Esophagus muscularis mucosa (tissue), 4 donors: ENCODE measurements around the gene SLC13A2.

Source experiments
- CTCF ChIP-seq, 3 experiments: fragments of 200-600 bp in 2 of 3; fragments of 450-650 bp in 1 of 3; sonication (generic) in 2 of 3; IDR thresholded peaks; one replicate each; pipeline ENCODE4 v1.5.1; 2017 to 2019; ENCODE audit warnings: antibody characterized with exemption in 3 of 3, mild to moderate bottlenecking in 2 of 3, moderate library complexity in 1 of 3
- EP300 ChIP-seq: sonication (generic); formaldehyde crosslinking; IDR thresholded peaks from one replicate; pipeline ENCODE4 v1.6.1; 2017; ENCODE audit warnings: antibody characterized with exemption
- POLR2A ChIP-seq: fragments of 450-650 bp; IDR thresholded peaks from one replicate; pipeline ENCODE4 v1.6.1; 2017; ENCODE audit warnings: antibody characterized with exemption, moderate library complexity, mild to moderate bottlenecking, low read depth
- POLR2AphosphoS5 ChIP-seq, 2 donors: sonication (generic); formaldehyde crosslinking; IDR thresholded peaks; one replicate each; pipeline ENCODE4 v1.6.1; 2017; ENCODE audit warnings: antibody characterized with exemption in 2 of 2

GRCh38 chr17:28523876-28524275 lies 50.4 kb downstream of the SLC13A2 start:
- TF ChIP-seq POLR2A = no peak
- TF ChIP-seq CTCF (IDR thresholded peaks at IDR 0.05) = no peak
- no peak for TF ChIP-seq POLR2AphosphoS5 (IDR thresholded peaks at IDR 0.05)
- no peak for TF ChIP-seq EP300
